Cardiac septum (tissue), 1 donor: ENCODE data around the gene NFATC1. TPM values are rescaled to one million over a fixed set of nuclear protein-coding genes. Genes with fewer than 3 reads are reported as not detected.

ENCODE experiments used
- DNase-seq: peaks from one replicate; pipeline ENCODE4 v3.0.0-alpha.2; 2020; ENCODE audit warnings: low spot score
- intact Hi-C: fragments of 100-400 bp; cut with DNase I; formaldehyde crosslinking; loops from one replicate; pipeline ENCODE4 v1.14.0; 2022
- total RNA-seq: library from RNA; stranded (reverse); fragmentation: NEBNext Ultra II Directional; extraction: Animal tissue kit (Norgen Biotek cat#: 25700); gene quantifications from one replicate; pipeline ENCODE4 v1.2.1, GENCODE V29; 2021
- donor health status: DM: no; HTN: no; CAD: no.

The NFATC1 gene
- total RNA-seq, 1 donor from 2014 or later, result 16.4 TPM

- no peak for DNase-seq
- intact Hi-C loops, result no loop called here
Observed at GRCh38 chr18:79416022-79416676, 20.4 kb downstream of the NFATC1 start.

GRCh38 chr18:79416677-79417052 lies 20.9 kb downstream of the NFATC1 start:
- no peak for DNase-seq
- intact Hi-C loops, result no loop called here

GRCh38 chr18:79418236-79418635 lies 22.5 kb downstream of the NFATC1 start:
- intact Hi-C loops, result no loop called here
- DNase-seq, result no peak

- DNase-seq, result no peak
- intact Hi-C loops, result no loop called here
Observed at GRCh38 chr18:79418642-79419041, 22.9 kb downstream of the NFATC1 start.

GRCh38 chr18:79420033-79420745 lies 24.5 kb downstream of the NFATC1 start:
- no peak for DNase-seq
- intact Hi-C loops, result no loop called here

- intact Hi-C loops, result no loop called here
- DNase-seq, result no peak
Observed at GRCh38 chr18:79421275-79421857, 25.6 kb downstream of the NFATC1 start.

- no peak for DNase-seq
- intact Hi-C loops, result no loop called here
Observed at GRCh38 chr18:79422022-79422782, 26.5 kb downstream of the NFATC1 start.

GRCh38 chr18:79422783-79423165 lies 27.0 kb downstream of the NFATC1 start:
- DNase-seq, result no peak
- intact Hi-C loops, result no loop called here

- intact Hi-C loops, result no loop called here
- no peak for DNase-seq
Observed at GRCh38 chr18:79423211-79424007, 27.7 kb downstream of the NFATC1 start.

GRCh38 chr18:79424008-79424565 lies 28.4 kb downstream of the NFATC1 start:
- intact Hi-C loops, result no loop called here
- DNase-seq, result no peak

- DNase-seq, result no peak
- intact Hi-C loops, result no loop called here
Observed at GRCh38 chr18:79424880-79425568, 29.3 kb downstream of the NFATC1 start.

- DNase-seq, result no peak
- intact Hi-C loops, result no loop called here
Observed at GRCh38 chr18:79425569-79425886, 29.8 kb downstream of the NFATC1 start.

GRCh38 chr18:79426376-79427300 lies 30.9 kb downstream of the NFATC1 start:
- DNase-seq, result no peak
- intact Hi-C loops, result no loop called here

- intact Hi-C loops, result no loop called here
- no peak for DNase-seq
Observed at GRCh38 chr18:79427368-79428225, 31.9 kb downstream of the NFATC1 start.

GRCh38 chr18:79428287-79428686 lies 32.6 kb downstream of the NFATC1 start:
- intact Hi-C loops, result no loop called here
- no peak for DNase-seq

- DNase-seq, result no peak
- intact Hi-C loops, result no loop called here
Observed at GRCh38 chr18:79429381-79429780, 33.7 kb downstream of the NFATC1 start.

- DNase-seq, result no peak
- intact Hi-C loops, result no loop called here
Observed at GRCh38 chr18:79429785-79430281, 34.1 kb downstream of the NFATC1 start.
